Measurements from ENCODE around the gene PHACTR2.

The PHACTR2 gene

GRCh38 chr6:143744551-143745165 lies 66.9 kb downstream of the PHACTR2 start:
- Mint-ChIP-seq H3K4me3 (no peak overlapping the region), H3K27me3 (no peaks in the 10 kb centered on the region), H3K4me1 (ENCODE audit: low read depth) (peaks cover 47% of the 10 kb centered on the region), H3K36me3 (ENCODE audit: low read depth) (peaks cover 24% of the 10 kb centered on the region), H3K9me3 (no peaks in the 10 kb centered on the region), H3K27ac (no peak overlapping the region)
- intact Hi-C loops (cut with micrococcal nuclease) = no loop called here

- Mint-ChIP-seq H3K4me3 (no peak overlapping the region), H3K4me1 (ENCODE audit: low read depth) (peaks cover 44% of the 10 kb centered on the region), H3K36me3 (ENCODE audit: low read depth) (peaks cover 18% of the 10 kb centered on the region), H3K9me3 (no peaks in the 10 kb centered on the region), H3K27ac (no peak overlapping the region), H3K27me3 (no peaks in the 10 kb centered on the region)
- intact Hi-C loops (cut with micrococcal nuclease) = no loop called here
Measured at GRCh38 chr6:143745166-143746133, 67.7 kb downstream of the PHACTR2 start.

- no peak overlapping the region for H3K4me3 Mint-ChIP-seq
- peaks cover 26% of the 10 kb centered on the region for H3K36me3 Mint-ChIP-seq (ENCODE audit: low read depth)
- H3K27ac Mint-ChIP-seq = no peak overlapping the region
- no peaks in the 10 kb centered on the region for H3K9me3 Mint-ChIP-seq
- no peaks in the 10 kb centered on the region for H3K27me3 Mint-ChIP-seq
- intact Hi-C loops (cut with micrococcal nuclease) = no loop called here
- H3K4me1 Mint-ChIP-seq (ENCODE audit: low read depth) = peaks cover 45% of the 10 kb centered on the region
Measured at GRCh38 chr6:143746202-143747119, 68.7 kb downstream of the PHACTR2 start.

- intact Hi-C loops (cut with micrococcal nuclease) = no loop called here
- Mint-ChIP-seq H3K4me1 (ENCODE audit: low read depth) (peaks cover 39% of the 10 kb centered on the region), H3K4me3 (no peak overlapping the region), H3K36me3 (ENCODE audit: low read depth) (peaks cover 32% of the 10 kb centered on the region), H3K9me3 (no peaks in the 10 kb centered on the region), H3K27me3 (no peaks in the 10 kb centered on the region), H3K27ac (no peak overlapping the region)
Measured at GRCh38 chr6:143747347-143747842, 69.6 kb downstream of the PHACTR2 start.

- H3K9me3 Mint-ChIP-seq = no peaks in the 10 kb centered on the region
- intact Hi-C loops (cut with micrococcal nuclease) = no loop called here
- no peak overlapping the region for H3K4me3 Mint-ChIP-seq
- no peaks in the 10 kb centered on the region for H3K27me3 Mint-ChIP-seq
- H3K36me3 Mint-ChIP-seq (ENCODE audit: low read depth) = peaks cover 32% of the 10 kb centered on the region
- no peak overlapping the region for H3K27ac Mint-ChIP-seq
- H3K4me1 Mint-ChIP-seq (ENCODE audit: low read depth) = peaks cover 27% of the 10 kb centered on the region
Measured at GRCh38 chr6:143749891-143750290, 72.1 kb downstream of the PHACTR2 start.

- no peak overlapping the region for H3K27ac Mint-ChIP-seq
- intact Hi-C loops (cut with micrococcal nuclease) = no loop called here
- H3K36me3 Mint-ChIP-seq (ENCODE audit: low read depth) = peaks cover 41% of the 10 kb centered on the region
- H3K9me3 Mint-ChIP-seq = no peaks in the 10 kb centered on the region
- no peak overlapping the region for H3K4me3 Mint-ChIP-seq
- peaks cover 24% of the 10 kb centered on the region for H3K4me1 Mint-ChIP-seq (ENCODE audit: low read depth)
- H3K27me3 Mint-ChIP-seq = no peaks in the 10 kb centered on the region
Measured at GRCh38 chr6:143750877-143751276, 73.1 kb downstream of the PHACTR2 start.

GRCh38 chr6:143752459-143752858 lies 74.7 kb downstream of the PHACTR2 start:
- H3K4me1 Mint-ChIP-seq (ENCODE audit: low read depth) = peaks cover 23% of the 10 kb centered on the region
- H3K9me3 Mint-ChIP-seq = no peaks in the 10 kb centered on the region
- H3K36me3 Mint-ChIP-seq (ENCODE audit: low read depth) = peaks cover 51% of the 10 kb centered on the region
- no peaks in the 10 kb centered on the region for H3K27me3 Mint-ChIP-seq
- intact Hi-C loops (cut with micrococcal nuclease) = no loop called here
- H3K27ac Mint-ChIP-seq = no peak overlapping the region
- H3K4me3 Mint-ChIP-seq = no peak overlapping the region

GRCh38 chr6:143753678-143754077 lies 75.9 kb downstream of the PHACTR2 start:
- H3K36me3 Mint-ChIP-seq (ENCODE audit: low read depth) = peaks cover 57% of the 10 kb centered on the region
- peaks cover 23% of the 10 kb centered on the region for H3K4me1 Mint-ChIP-seq (ENCODE audit: low read depth)
- no peaks in the 10 kb centered on the region for H3K27me3 Mint-ChIP-seq
- H3K27ac Mint-ChIP-seq = no peak overlapping the region
- intact Hi-C loops (cut with micrococcal nuclease) = no loop called here
- H3K9me3 Mint-ChIP-seq = no peaks in the 10 kb centered on the region
- H3K4me3 Mint-ChIP-seq = no peak overlapping the region

- Mint-ChIP-seq H3K27me3 (no peaks in the 10 kb centered on the region), H3K36me3 (ENCODE audit: low read depth) (peaks cover 57% of the 10 kb centered on the region), H3K4me1 (ENCODE audit: low read depth) (peaks cover 23% of the 10 kb centered on the region), H3K4me3 (no peak overlapping the region), H3K9me3 (no peaks in the 10 kb centered on the region), H3K27ac (no peak overlapping the region)
- intact Hi-C loops (cut with micrococcal nuclease) = no loop called here
Measured at GRCh38 chr6:143754204-143754603, 76.4 kb downstream of the PHACTR2 start.

- Mint-ChIP-seq H3K27ac (peak overlapping the region; percentile 50), H3K27me3 (no peaks in the 10 kb centered on the region), H3K36me3 (ENCODE audit: low read depth) (peaks cover 65% of the 10 kb centered on the region), H3K9me3 (no peaks in the 10 kb centered on the region), H3K4me1 (ENCODE audit: low read depth) (peaks cover 30% of the 10 kb centered on the region), H3K4me3 (no peak overlapping the region)
- intact Hi-C loops (cut with micrococcal nuclease) = no loop called here
Measured at GRCh38 chr6:143755301-143755744, 77.6 kb downstream of the PHACTR2 start.

- Mint-ChIP-seq H3K36me3 (ENCODE audit: low read depth) (peaks cover 68% of the 10 kb centered on the region), H3K9me3 (no peaks in the 10 kb centered on the region), H3K27me3 (no peaks in the 10 kb centered on the region), H3K4me1 (ENCODE audit: low read depth) (peaks cover 24% of the 10 kb centered on the region), H3K27ac (no peak overlapping the region), H3K4me3 (no peak overlapping the region)
- intact Hi-C loops (cut with micrococcal nuclease) = no loop called here
Measured at GRCh38 chr6:143757346-143757832, 79.6 kb downstream of the PHACTR2 start.

GRCh38 chr6:143758551-143758950 lies 80.8 kb downstream of the PHACTR2 start:
- Mint-ChIP-seq H3K36me3 (ENCODE audit: low read depth) (peaks cover 63% of the 10 kb centered on the region), H3K27me3 (no peaks in the 10 kb centered on the region), H3K4me3 (no peak overlapping the region), H3K4me1 (ENCODE audit: low read depth) (peaks cover 24% of the 10 kb centered on the region), H3K9me3 (no peaks in the 10 kb centered on the region), H3K27ac (no peak overlapping the region)
- intact Hi-C loops (cut with micrococcal nuclease) = no loop called here

- intact Hi-C loops (cut with micrococcal nuclease) = no loop called here
- no peaks in the 10 kb centered on the region for H3K9me3 Mint-ChIP-seq
- H3K4me1 Mint-ChIP-seq (ENCODE audit: low read depth) = peaks cover 17% of the 10 kb centered on the region
- H3K27ac Mint-ChIP-seq = peak overlapping the region; percentile 16
- H3K36me3 Mint-ChIP-seq (ENCODE audit: low read depth) = peaks cover 60% of the 10 kb centered on the region
- no peaks in the 10 kb centered on the region for H3K27me3 Mint-ChIP-seq
- H3K4me3 Mint-ChIP-seq = no peak overlapping the region
Measured at GRCh38 chr6:143759666-143760065, 81.9 kb downstream of the PHACTR2 start.
